Chondrocyte (in vitro differentiated cells): ENCODE results near the gene LHFPL3. TPM values are rescaled to one million over a fixed set of nuclear protein-coding genes. Genes with fewer than 3 reads are reported as not detected.

Experiments used
- DNase-seq: peaks from one replicate; pipeline ENCODE4 v3.0.0; 2021; ENCODE audit warnings: mixed read lengths, low spot score
- H3K27ac Mint-ChIP-seq: one replicate; pipeline ENCODE4 v1.8.0; 2021; ENCODE audit warnings: mild to moderate bottlenecking, moderate library complexity, mixed read lengths; ENCODE audit not compliant: unreplicated experiment
- H3K27me3 Mint-ChIP-seq: 2 replicates; pipeline ENCODE4 v1.8.0; 2021; ENCODE audit warnings: low read depth, mixed read lengths
- H3K36me3 Mint-ChIP-seq: 2 replicates; pipeline ENCODE4 v1.8.0; 2021; ENCODE audit warnings: low read depth, mixed read lengths
- H3K4me1 Mint-ChIP-seq: 2 replicates; pipeline ENCODE4 v1.8.0; 2021; ENCODE audit warnings: low read depth, mild to moderate bottlenecking, mixed read lengths
- H3K4me3 Mint-ChIP-seq: one replicate; pipeline ENCODE4 v1.8.0; 2021; ENCODE audit warnings: mild to moderate bottlenecking, moderate library complexity, mixed read lengths; ENCODE audit not compliant: unreplicated experiment
- H3K9me3 Mint-ChIP-seq: 2 replicates; pipeline ENCODE4 v1.8.0; 2021; ENCODE audit warnings: low read depth, mixed read lengths
- total RNA-seq: library from RNA; stranded (reverse); gene quantifications from 3 replicates; pipeline ENCODE4 v1.2.1, GENCODE V29; 2021
- TF ChIP-seq, protein P1 (sequence below): fragments of 200-600 bp; sonication (generic); IDR thresholded peaks from 2 replicates; pipeline ENCODE4 v1.5.0; 2021; ENCODE audit warnings: antibody characterized with exemption, mild to moderate bottlenecking, moderate library complexity

LHFPL3 gene
- total RNA-seq, 1 donor from 2014 or later, result not detected

DNA sequence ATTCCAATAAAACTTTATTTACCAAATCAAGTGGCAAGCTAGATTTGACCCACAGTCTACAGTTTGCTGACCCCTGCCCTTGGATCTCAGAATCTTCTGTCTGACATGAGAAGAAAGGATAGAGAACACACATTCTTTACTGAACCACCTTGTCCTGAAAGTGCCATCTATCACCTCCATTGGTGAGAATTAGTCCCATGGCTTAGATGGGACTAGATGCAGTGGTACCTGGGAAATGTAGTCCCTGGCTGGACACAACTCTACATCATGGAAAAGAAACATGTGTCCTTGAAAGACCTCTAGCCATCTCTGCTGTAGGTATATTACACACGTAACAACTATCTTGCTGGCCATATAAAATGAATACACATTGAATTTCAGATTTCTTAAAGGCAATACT, 336.2 kb downstream of the LHFPL3 start:
- Mint-ChIP-seq H3K27me3 (peaks cover 3% of the 10 kb centered on the region), H3K4me3 (no peak overlapping the region), H3K9me3 (peaks cover 4% of the 10 kb centered on the region), H3K27ac (no peak overlapping the region), H3K4me1 (no peaks in the 10 kb centered on the region), H3K36me3 (no peaks in the 10 kb centered on the region)
- TF ChIP-seq, protein P1, sequence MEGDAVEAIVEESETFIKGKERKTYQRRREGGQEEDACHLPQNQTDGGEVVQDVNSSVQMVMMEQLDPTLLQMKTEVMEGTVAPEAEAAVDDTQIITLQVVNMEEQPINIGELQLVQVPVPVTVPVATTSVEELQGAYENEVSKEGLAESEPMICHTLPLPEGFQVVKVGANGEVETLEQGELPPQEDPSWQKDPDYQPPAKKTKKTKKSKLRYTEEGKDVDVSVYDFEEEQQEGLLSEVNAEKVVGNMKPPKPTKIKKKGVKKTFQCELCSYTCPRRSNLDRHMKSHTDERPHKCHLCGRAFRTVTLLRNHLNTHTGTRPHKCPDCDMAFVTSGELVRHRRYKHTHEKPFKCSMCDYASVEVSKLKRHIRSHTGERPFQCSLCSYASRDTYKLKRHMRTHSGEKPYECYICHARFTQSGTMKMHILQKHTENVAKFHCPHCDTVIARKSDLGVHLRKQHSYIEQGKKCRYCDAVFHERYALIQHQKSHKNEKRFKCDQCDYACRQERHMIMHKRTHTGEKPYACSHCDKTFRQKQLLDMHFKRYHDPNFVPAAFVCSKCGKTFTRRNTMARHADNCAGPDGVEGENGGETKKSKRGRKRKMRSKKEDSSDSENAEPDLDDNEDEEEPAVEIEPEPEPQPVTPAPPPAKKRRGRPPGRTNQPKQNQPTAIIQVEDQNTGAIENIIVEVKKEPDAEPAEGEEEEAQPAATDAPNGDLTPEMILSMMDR, result no peak
- DNase-seq, result no peak

DNA sequence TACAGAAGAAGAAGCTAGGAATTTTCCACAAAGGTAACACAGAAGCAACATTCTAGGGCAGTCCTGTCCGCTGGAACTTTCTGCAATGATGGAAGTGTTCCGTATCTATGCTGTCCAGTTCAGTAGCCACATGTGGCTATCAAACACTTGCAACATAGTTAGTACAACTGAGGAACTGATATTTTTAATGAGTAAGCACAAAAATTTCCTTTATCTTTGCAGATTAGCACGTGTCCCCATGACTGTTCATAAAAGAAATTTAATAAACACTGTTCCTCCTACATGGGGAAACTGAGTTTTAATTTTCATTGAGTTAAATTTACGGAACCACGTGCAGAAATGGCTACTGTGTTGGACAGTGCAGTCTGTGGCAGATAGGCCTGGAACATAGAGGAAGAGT, 349.2 kb downstream of the LHFPL3 start:
- H3K4me3 Mint-ChIP-seq, result no peak overlapping the region
- no peaks in the 10 kb centered on the region for H3K36me3 Mint-ChIP-seq

DNA sequence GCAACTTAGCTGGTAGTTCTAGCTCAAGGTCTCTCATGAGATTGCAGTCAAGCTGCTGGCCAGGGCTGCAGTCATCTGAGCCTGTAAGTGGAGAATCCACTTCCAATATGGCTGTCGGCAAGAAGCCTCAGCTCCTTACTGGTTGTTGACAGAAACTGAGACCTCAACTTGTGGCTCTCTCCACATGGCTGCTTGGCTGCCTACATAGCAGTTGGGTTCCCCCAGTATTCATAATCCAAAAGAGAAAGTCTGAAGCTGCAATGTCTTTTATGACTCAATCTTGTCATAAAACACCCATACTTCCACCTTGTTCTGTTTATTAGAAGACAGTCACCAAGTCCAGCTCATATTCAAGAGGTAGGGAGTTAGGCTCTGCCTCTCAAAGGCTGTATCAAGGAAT, 350.7 kb downstream of the LHFPL3 start:
- H3K9me3 Mint-ChIP-seq, result no peaks in the 10 kb centered on the region
- peaks cover 17% of the 10 kb centered on the region for H3K27me3 Mint-ChIP-seq
- no peaks in the 10 kb centered on the region for H3K4me1 Mint-ChIP-seq
- DNase-seq, result no peak
- TF ChIP-seq, protein P1, result no peak
- H3K4me3 Mint-ChIP-seq, result no peak overlapping the region
- H3K36me3 Mint-ChIP-seq, result no peaks in the 10 kb centered on the region
- H3K27ac Mint-ChIP-seq, result no peak overlapping the region

More for the DNA sequence above, 349.2 kb downstream of the LHFPL3 start:
- Mint-ChIP-seq H3K27me3 (peaks cover 20% of the 10 kb centered on the region), H3K4me1 (no peaks in the 10 kb centered on the region), H3K9me3 (no peaks in the 10 kb centered on the region), H3K27ac (no peak overlapping the region)
- no peak for DNase-seq
- TF ChIP-seq, protein P1, result no peak

DNA sequence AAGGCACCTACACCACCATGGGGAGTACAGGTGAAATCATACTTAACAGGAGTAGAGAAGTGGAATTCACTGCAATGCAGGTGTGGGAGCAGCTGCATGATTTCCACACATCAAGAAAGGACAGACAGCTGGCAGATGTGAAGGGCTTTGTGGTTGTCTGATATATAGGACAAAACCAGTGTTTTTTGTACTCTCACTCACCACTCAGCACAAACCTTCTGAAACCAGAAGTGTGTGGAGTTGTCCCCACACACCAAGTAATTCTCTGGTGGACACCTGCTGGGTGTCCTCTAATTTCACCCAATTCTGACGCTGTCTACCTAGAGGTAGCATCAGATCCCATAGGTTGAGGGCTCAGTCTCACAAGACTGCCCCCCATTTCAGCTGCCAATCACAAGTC, 357.9 kb downstream of the LHFPL3 start:
- DNase-seq, result no peak
- H3K36me3 Mint-ChIP-seq, result no peaks in the 10 kb centered on the region
- H3K4me3 Mint-ChIP-seq, result no peak overlapping the region
- H3K9me3 Mint-ChIP-seq, result peaks cover 2% of the 10 kb centered on the region
- no peak overlapping the region for H3K27ac Mint-ChIP-seq
- TF ChIP-seq, protein P1, result no peak
- no peaks in the 10 kb centered on the region for H3K4me1 Mint-ChIP-seq
- H3K27me3 Mint-ChIP-seq, result no peaks in the 10 kb centered on the region

DNA sequence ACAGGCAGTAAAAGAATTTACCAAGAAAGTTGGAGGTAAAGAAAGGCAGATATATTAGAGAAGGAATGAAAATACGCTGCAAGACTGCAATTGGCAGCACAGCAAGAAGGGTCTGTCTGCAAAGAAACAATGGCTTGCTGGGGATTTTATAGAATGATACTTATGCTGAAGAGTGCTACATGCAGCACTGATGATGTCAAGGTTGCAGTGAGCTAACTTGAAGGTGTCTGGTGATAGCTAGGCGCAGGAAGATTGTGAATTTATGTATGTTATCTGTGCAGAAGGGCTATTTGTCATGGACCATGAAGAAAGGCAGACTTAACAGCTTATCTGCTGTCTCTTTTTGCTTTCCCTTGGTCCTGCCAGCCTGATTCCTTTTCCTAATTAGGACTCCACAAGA, 366.3 kb downstream of the LHFPL3 start:
- no peak overlapping the region for H3K4me3 Mint-ChIP-seq
- peaks cover 7% of the 10 kb centered on the region for H3K9me3 Mint-ChIP-seq
- no peaks in the 10 kb centered on the region for H3K4me1 Mint-ChIP-seq
- TF ChIP-seq, protein P1, result no peak
- H3K36me3 Mint-ChIP-seq, result no peaks in the 10 kb centered on the region
- no peak overlapping the region for H3K27ac Mint-ChIP-seq
- no peak for DNase-seq
- H3K27me3 Mint-ChIP-seq, result peaks cover 2% of the 10 kb centered on the region
